ENCODE results near the gene CAVIN3.

Gene CAVIN3

GRCh38 chr11:6270584-6271246, 49.6 kb downstream of the CAVIN3 start:
- no peaks in the 10 kb centered on the region for H3K4me1 Mint-ChIP-seq (ENCODE audit: low read depth)
- no peaks in the 10 kb centered on the region for H3K36me3 Mint-ChIP-seq (ENCODE audit: low read depth)
- H3K4me3 Mint-ChIP-seq = no peak overlapping the region
- H3K27ac Mint-ChIP-seq = no peak overlapping the region
- H3K9me3 Mint-ChIP-seq = no peaks in the 10 kb centered on the region
- H3K27me3 Mint-ChIP-seq (ENCODE audit: low read depth) = peaks cover 26% of the 10 kb centered on the region

GRCh38 chr11:6269994-6270393, 50.3 kb downstream of the CAVIN3 start:
- no peak overlapping the region for H3K27ac Mint-ChIP-seq
- no peaks in the 10 kb centered on the region for H3K4me1 Mint-ChIP-seq (ENCODE audit: low read depth)
- no peaks in the 10 kb centered on the region for H3K36me3 Mint-ChIP-seq (ENCODE audit: low read depth)
- no peaks in the 10 kb centered on the region for H3K9me3 Mint-ChIP-seq
- H3K27me3 Mint-ChIP-seq (ENCODE audit: low read depth) = peaks cover 24% of the 10 kb centered on the region
- no peak overlapping the region for H3K4me3 Mint-ChIP-seq

Measured in T-helper 1 cell treated with Interleukin-12 subunit alpha and Interleukin-12 subunit beta and Interleukin-4 antibody, amounts not matched to agents 30 μg/mL and 1 μg/mL, for 36 hours (primary cell).